ENCODE results near the gene PADI2.

Gene PADI2

DNA sequence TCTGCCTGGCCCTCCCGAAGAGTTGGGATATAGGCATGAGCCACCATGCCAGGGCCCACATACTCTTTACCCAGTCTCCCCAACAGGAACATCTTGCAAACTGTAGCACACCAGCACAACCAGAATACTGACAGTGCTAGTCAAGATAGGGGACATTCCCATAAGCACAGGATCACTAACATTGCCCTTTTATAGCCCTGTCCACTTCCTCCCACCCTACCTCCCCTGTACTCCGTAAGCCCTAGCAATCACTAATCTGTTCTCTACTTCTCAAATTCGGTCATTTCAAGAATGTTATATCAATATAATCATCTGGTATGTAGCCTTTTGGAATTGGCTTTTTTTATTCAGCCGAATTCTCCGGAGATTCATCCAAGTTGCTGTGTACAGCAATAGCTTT, 71.3 kb downstream of the PADI2 start:
- Mint-ChIP-seq H3K4me1 (peaks cover 23% of the 10 kb centered on the region), H3K27ac (peak overlapping the region in 1 of 3 experiments; percentile 22), H3K9me3 (no peaks in the 10 kb centered on the region), H3K36me3 (ENCODE audit: low read depth) (peaks cover 20% of the 10 kb centered on the region), H3K4me3 (no peak overlapping the region), H3K27me3 (ENCODE audit: low read depth) (peaks cover 3% of the 10 kb centered on the region)
- TF ChIP-seq, protein P1, sequence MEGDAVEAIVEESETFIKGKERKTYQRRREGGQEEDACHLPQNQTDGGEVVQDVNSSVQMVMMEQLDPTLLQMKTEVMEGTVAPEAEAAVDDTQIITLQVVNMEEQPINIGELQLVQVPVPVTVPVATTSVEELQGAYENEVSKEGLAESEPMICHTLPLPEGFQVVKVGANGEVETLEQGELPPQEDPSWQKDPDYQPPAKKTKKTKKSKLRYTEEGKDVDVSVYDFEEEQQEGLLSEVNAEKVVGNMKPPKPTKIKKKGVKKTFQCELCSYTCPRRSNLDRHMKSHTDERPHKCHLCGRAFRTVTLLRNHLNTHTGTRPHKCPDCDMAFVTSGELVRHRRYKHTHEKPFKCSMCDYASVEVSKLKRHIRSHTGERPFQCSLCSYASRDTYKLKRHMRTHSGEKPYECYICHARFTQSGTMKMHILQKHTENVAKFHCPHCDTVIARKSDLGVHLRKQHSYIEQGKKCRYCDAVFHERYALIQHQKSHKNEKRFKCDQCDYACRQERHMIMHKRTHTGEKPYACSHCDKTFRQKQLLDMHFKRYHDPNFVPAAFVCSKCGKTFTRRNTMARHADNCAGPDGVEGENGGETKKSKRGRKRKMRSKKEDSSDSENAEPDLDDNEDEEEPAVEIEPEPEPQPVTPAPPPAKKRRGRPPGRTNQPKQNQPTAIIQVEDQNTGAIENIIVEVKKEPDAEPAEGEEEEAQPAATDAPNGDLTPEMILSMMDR (IDR thresholded peaks at IDR 0.05; ENCODE audit: unreplicated experiment in 3 of 3) = no peak

DNA sequence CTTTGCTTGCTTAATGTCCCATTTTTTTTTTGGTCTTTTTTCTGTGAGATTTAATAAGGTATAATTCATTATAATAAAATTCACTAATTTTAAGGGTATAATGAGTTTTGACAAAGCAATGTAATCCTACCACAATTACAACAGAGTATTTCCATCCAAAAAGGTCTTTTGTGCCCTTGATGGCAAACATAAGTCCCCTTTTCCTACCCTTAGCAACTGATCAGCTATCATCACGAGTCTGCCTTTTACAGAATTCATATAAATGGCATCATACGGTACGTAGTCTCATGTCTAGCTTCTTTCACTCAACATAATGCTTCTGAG, 73.0 kb downstream of the PADI2 start:
- H3K4me3 Mint-ChIP-seq = no peak overlapping the region
- peak overlapping the region in 1 of 3 experiments; percentile 52 for H3K27ac Mint-ChIP-seq
- TF ChIP-seq, protein P1 (IDR thresholded peaks at IDR 0.05; ENCODE audit: unreplicated experiment in 3 of 3) = peak in 1 of 3 experiments; percentile 28
- H3K9me3 Mint-ChIP-seq = no peaks in the 10 kb centered on the region
- H3K4me1 Mint-ChIP-seq = peaks cover 16% of the 10 kb centered on the region
- H3K27me3 Mint-ChIP-seq (ENCODE audit: low read depth) = peaks cover 3% of the 10 kb centered on the region
- peaks cover 31% of the 10 kb centered on the region for H3K36me3 Mint-ChIP-seq (ENCODE audit: low read depth)

DNA sequence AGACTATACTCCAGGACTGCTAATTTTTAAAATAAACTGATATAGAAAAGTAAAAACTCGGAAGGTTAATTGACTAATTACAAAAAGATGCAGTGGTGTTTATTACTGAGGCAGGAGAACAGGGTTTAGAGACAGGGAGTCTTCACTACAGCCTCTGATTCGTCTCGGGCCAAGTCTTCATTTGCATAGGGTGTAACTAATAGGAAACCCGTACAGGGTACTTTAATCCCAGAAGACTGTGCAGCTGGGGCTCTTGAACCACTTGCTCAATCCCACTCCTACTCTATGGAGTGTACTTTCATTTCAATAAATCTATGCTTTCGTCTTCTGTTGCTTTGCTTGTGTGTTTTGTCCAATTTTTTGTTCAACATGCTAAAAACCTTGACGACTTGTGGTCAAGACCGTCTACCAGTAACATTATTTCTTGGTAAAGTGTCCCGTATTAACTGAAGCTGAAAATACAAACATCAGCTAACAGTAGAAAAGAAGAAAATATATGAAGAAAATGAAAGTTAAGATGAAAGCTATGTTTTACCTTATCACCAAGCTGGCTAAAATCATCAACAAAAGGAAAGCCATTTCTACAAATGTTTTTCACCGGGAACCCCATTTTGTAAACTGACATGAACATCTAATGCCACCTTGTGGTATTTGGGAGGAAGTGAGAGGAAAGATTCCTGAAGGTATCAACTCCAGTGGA, 73.5 kb downstream of the PADI2 start:
- peaks cover 11% of the 10 kb centered on the region for H3K4me1 Mint-ChIP-seq
- H3K27me3 Mint-ChIP-seq (ENCODE audit: low read depth) = peaks cover 3% of the 10 kb centered on the region
- H3K36me3 Mint-ChIP-seq (ENCODE audit: low read depth) = peaks cover 26% of the 10 kb centered on the region
- H3K9me3 Mint-ChIP-seq = no peaks in the 10 kb centered on the region
- peak overlapping the region in 2 of 3 experiments; percentile 61 to 74 for H3K4me3 Mint-ChIP-seq
- TF ChIP-seq, protein P1 (IDR thresholded peaks at IDR 0.05; ENCODE audit: unreplicated experiment in 3 of 3) = peak; percentile 74 to 82 (median 80)
- H3K27ac Mint-ChIP-seq = peak overlapping the region; percentile 52 to 75 (median 73)

DNA sequence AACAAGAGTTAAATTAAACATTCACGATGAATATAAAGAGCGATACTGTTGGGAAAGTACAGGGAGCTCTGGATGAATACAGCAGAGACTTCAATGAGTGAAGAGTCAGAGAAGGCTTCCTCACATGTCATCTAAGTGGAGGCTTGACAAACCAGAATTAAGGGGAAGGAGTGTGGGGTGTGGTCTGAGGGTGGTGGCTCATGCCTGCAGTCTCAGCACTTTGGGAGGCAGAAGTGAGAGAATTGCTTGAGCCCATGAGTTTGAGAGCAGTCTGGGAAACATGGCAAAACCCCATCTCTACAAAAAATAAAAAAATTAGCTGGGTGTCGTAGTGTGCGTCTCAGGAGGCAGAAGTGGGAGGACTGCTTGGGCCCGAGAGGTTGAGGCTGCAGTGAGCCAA, 74.1 kb downstream of the PADI2 start:
- TF ChIP-seq, protein P1 (IDR thresholded peaks at IDR 0.05; ENCODE audit: unreplicated experiment in 3 of 3) = no peak
- Mint-ChIP-seq H3K4me3 (no peak overlapping the region), H3K9me3 (no peaks in the 10 kb centered on the region), H3K36me3 (ENCODE audit: low read depth) (peaks cover 29% of the 10 kb centered on the region), H3K27ac (peak overlapping the region; percentile 16 to 29 (median 22)), H3K4me1 (peaks cover 11% of the 10 kb centered on the region), H3K27me3 (ENCODE audit: low read depth) (peaks cover 3% of the 10 kb centered on the region)

DNA sequence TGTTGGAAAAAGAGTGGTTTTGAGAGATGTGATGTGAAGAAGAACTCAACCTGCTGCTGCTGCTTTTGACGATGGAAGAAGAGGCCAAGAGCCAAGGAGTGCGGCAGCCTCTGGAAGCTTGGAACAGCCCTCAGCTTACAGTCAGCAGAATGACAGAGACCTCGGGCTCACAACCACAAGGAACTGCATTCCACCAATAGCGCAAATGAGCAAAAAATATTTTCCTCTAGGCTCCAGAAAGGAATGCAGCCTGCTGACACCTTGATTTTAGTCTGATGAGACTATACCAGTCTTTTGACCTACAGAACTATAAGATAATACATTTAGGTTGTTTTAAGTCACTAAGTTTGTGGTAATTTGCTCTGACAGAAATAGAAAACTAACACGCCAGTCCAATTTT, 75.6 kb downstream of the PADI2 start:
- Mint-ChIP-seq H3K27ac (peak overlapping the region in 1 of 3 experiments; percentile 43), H3K9me3 (no peaks in the 10 kb centered on the region), H3K4me1 (peaks cover 11% of the 10 kb centered on the region), H3K27me3 (ENCODE audit: low read depth) (peaks cover 3% of the 10 kb centered on the region), H3K4me3 (no peak overlapping the region), H3K36me3 (ENCODE audit: low read depth) (peaks cover 33% of the 10 kb centered on the region)
- TF ChIP-seq, protein P1 (IDR thresholded peaks at IDR 0.05; ENCODE audit: unreplicated experiment in 3 of 3) = no peak

DNA sequence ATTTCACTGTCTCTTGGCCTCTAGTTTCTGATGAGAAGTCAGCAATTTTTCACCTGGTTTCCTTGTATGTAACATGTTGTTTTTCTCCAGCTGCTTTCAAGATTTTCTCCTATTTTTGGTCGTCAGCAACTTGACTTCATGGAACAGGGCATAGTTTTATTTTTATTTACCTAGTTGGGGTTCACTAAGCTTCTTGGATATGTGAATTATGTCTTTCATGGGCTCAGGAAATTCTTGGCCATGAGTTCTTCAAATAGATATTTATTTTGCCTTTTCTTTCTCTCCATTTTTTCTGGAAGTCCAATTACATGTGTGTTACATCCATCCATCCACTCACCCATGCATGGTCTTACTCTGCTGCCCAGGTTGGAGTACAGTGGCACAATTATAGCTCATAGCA, 79.1 kb downstream of the PADI2 start:
- TF ChIP-seq, protein P1 (IDR thresholded peaks at IDR 0.05; ENCODE audit: unreplicated experiment in 3 of 3) = no peak
- Mint-ChIP-seq H3K4me1 (peaks cover 4% of the 10 kb centered on the region), H3K36me3 (ENCODE audit: low read depth) (peaks cover 38% of the 10 kb centered on the region), H3K27me3 (ENCODE audit: low read depth) (no peaks in the 10 kb centered on the region), H3K4me3 (no peak overlapping the region), H3K9me3 (no peaks in the 10 kb centered on the region), H3K27ac (no peak overlapping the region)

Measured in nephron (organoid).